ENCODE results near the gene SHISA9. TPM values are rescaled to one million over a fixed set of nuclear protein-coding genes. Genes with fewer than 3 reads are reported as not detected.

SHISA9 gene
- total and polyA plus RNA-seq, 2 donors, result 0.05 to 0.07 TPM

DNA sequence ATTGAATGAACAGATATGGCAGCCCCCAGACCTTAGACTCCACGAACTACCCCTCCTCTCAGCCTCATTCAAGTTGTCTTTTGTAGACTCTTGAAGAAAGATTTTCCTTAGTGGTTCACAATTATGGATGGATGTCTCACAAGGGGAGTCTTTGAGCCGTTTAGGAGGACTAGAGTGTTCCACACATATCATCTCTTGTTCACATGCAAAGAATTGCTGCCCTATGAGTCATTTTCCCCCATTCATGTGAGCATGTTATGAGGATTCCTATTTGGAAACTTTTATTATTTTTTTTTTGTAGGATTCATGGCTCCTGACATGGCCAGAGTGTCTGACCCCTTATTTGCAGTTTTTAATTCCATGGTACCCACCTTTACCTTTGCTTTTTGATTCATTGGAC lies 237.1 kb downstream of the SHISA9 start:
- Histone ChIP-seq H3K27me3 (ENCODE audit: control insufficient read depth in 2 of 2, insufficient read depth in 1 of 2, low read length in 1 of 2) (no peaks in the 10 kb centered on the region), H3K9me3 (ENCODE audit: control insufficient read depth in 2 of 2, insufficient read depth in 1 of 2, low read length in 1 of 2) (no peaks in the 10 kb centered on the region), H3K36me3 (ENCODE audit: control insufficient read depth in 2 of 2, insufficient read depth in 2 of 2, low read length in 1 of 2) (no peaks in the 10 kb centered on the region), H3K4me1 (ENCODE audit: control insufficient read depth in 2 of 2, insufficient read depth in 2 of 2, low read length in 2 of 2) (no peaks in the 10 kb centered on the region), H3K27ac (ENCODE audit: low read depth in 1 of 2, low read length in 1 of 2) (no peak overlapping the region), H3K4me3 (ENCODE audit: low read length in 2 of 2) (no peak overlapping the region)
- WGBS, result 53% methylated on average over 2 of the region's 2 CpGs
- no peak for DNase-seq (ENCODE audit: low read depth in 6 of 9, low spot score in 9 of 9)

DNA sequence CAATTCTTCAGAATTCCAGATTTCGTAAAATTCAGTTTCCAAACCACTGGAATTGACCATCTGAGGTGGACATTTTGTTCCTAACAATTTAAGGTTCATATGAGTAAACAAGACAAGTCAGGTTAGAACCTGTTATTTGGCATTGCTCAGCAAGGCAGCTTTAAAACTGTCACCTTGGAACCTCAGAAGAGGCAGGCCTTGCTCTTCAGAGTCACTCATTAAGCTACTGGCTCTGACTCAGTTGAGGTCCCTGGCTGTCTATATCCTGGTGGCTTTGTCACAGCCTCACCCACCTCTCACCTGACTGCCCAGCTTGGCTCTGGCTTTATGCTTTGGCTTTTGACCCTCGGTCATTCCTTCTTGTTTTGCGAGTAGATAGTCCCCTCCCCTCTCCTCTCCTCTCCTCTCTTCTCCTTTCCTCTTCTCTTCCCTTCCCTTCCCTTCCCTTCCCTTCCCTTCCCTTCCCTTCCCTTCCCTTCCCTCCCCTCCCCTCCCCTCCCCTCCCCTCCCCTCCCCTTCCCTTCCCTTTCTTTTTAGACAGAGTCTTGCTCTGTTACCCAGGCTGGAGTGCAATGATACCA lies 238.4 kb downstream of the SHISA9 start:
- H3K27me3 ChIP-seq (ENCODE audit: control insufficient read depth in 2 of 2, insufficient read depth in 1 of 2, low read length in 1 of 2), result no peaks in the 10 kb centered on the region
- no peak overlapping the region for H3K4me3 ChIP-seq (ENCODE audit: low read length in 2 of 2)
- H3K9me3 ChIP-seq (ENCODE audit: control insufficient read depth in 2 of 2, insufficient read depth in 1 of 2, low read length in 1 of 2), result no peaks in the 10 kb centered on the region
- H3K36me3 ChIP-seq (ENCODE audit: control insufficient read depth in 2 of 2, insufficient read depth in 2 of 2, low read length in 1 of 2), result no peaks in the 10 kb centered on the region
- 88% methylated on average over 3 of the region's 3 CpGs for WGBS
- H3K27ac ChIP-seq (ENCODE audit: low read depth in 1 of 2, low read length in 1 of 2), result no peak overlapping the region
- no peak for DNase-seq (ENCODE audit: low read depth in 6 of 9, low spot score in 9 of 9)
- no peaks in the 10 kb centered on the region for H3K4me1 ChIP-seq (ENCODE audit: control insufficient read depth in 2 of 2, insufficient read depth in 2 of 2, low read length in 2 of 2)

DNA sequence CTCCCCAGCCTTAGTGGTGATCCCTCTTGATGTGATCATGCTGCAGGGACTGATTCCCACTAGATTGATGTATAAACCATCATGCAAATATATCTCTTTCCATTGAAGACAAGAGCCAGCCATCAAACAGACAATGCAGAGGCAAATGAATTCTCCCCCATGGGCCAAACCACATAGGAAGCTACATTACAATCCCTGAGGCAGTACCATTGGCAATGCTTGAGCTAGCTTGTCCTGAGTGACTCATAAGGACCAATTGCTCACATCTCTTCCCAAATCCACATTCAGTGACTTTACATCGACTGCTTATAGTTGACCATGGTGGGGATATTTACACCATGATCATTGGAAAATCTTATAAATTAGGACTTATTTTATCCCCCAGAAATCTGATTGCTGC lies 242.2 kb downstream of the SHISA9 start:
- WGBS, result 94% methylated on average over 1 of the region's 1 CpG
- no peak overlapping the region for H3K27ac ChIP-seq (ENCODE audit: low read depth in 1 of 2, low read length in 1 of 2)
- no peaks in the 10 kb centered on the region for H3K36me3 ChIP-seq (ENCODE audit: control insufficient read depth in 2 of 2, insufficient read depth in 2 of 2, low read length in 1 of 2)
- no peaks in the 10 kb centered on the region for H3K9me3 ChIP-seq (ENCODE audit: control insufficient read depth in 2 of 2, insufficient read depth in 1 of 2, low read length in 1 of 2)
- no peaks in the 10 kb centered on the region for H3K27me3 ChIP-seq (ENCODE audit: control insufficient read depth in 2 of 2, insufficient read depth in 1 of 2, low read length in 1 of 2)
- no peak overlapping the region for H3K4me3 ChIP-seq (ENCODE audit: low read length in 2 of 2)
- no peaks in the 10 kb centered on the region for H3K4me1 ChIP-seq (ENCODE audit: control insufficient read depth in 2 of 2, insufficient read depth in 2 of 2, low read length in 2 of 2)
- DNase-seq (ENCODE audit: low read depth in 6 of 9, low spot score in 9 of 9), result no peak

DNA sequence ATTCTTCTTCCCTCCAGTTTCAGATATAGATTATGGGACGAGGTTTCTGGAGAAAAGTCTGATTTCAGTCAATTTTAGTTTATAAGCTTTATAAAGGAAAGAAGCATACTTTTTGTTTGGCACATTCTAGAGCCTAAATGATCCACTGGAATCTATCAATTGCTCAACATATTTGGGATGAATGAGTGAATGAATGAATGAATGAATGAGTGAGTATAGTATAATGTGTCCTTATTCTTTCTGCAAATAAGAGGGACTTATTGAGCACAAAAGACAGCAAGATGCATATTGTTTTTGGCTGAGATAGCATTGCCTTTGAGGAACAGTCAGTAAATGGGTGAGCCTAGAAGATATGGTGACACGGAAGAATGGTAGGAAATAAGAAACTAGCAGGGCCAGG lies 245.4 kb downstream of the SHISA9 start:
- Histone ChIP-seq H3K4me3 (ENCODE audit: low read length in 2 of 2) (no peak overlapping the region), H3K4me1 (ENCODE audit: control insufficient read depth in 2 of 2, insufficient read depth in 2 of 2, low read length in 2 of 2) (no peaks in the 10 kb centered on the region), H3K27ac (ENCODE audit: low read depth in 1 of 2, low read length in 1 of 2) (no peak overlapping the region), H3K27me3 (ENCODE audit: control insufficient read depth in 2 of 2, insufficient read depth in 1 of 2, low read length in 1 of 2) (no peaks in the 10 kb centered on the region), H3K36me3 (ENCODE audit: control insufficient read depth in 2 of 2, insufficient read depth in 2 of 2, low read length in 1 of 2) (no peaks in the 10 kb centered on the region), H3K9me3 (ENCODE audit: control insufficient read depth in 2 of 2, insufficient read depth in 1 of 2, low read length in 1 of 2) (no peaks in the 10 kb centered on the region)
- WGBS, result 59% methylated on average over 2 of the region's 2 CpGs
- no peak for DNase-seq (ENCODE audit: low read depth in 6 of 9, low spot score in 9 of 9)

DNA sequence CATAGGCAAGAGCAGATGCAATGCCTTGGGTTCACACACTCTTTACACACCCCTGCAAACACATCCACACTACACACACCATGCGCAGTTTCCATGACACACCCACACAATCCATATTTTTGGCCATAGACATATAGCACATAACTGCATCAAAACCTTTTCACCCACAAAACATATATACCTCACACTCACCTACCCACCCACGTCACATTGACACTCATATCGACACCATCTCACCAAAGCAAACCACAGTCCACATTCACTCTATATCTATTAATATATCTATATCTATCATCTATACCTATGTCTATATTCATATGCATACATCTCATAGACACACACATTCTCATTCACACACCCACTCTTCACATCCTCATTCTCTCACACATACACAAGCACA lies 246.9 kb downstream of the SHISA9 start:
- no peaks in the 10 kb centered on the region for H3K36me3 ChIP-seq (ENCODE audit: control insufficient read depth in 2 of 2, insufficient read depth in 2 of 2, low read length in 1 of 2)
- H3K4me3 ChIP-seq (ENCODE audit: low read length in 2 of 2), result no peak overlapping the region
- no peaks in the 10 kb centered on the region for H3K27me3 ChIP-seq (ENCODE audit: control insufficient read depth in 2 of 2, insufficient read depth in 1 of 2, low read length in 1 of 2)
- H3K9me3 ChIP-seq (ENCODE audit: control insufficient read depth in 2 of 2, insufficient read depth in 1 of 2, low read length in 1 of 2), result no peaks in the 10 kb centered on the region
- WGBS, result 97% methylated on average over 3 of the region's 3 CpGs
- DNase-seq (ENCODE audit: low read depth in 6 of 9, low spot score in 9 of 9), result no peak
- H3K27ac ChIP-seq (ENCODE audit: low read depth in 1 of 2, low read length in 1 of 2), result no peak overlapping the region
- H3K4me1 ChIP-seq (ENCODE audit: control insufficient read depth in 2 of 2, insufficient read depth in 2 of 2, low read length in 2 of 2), result no peaks in the 10 kb centered on the region

DNA sequence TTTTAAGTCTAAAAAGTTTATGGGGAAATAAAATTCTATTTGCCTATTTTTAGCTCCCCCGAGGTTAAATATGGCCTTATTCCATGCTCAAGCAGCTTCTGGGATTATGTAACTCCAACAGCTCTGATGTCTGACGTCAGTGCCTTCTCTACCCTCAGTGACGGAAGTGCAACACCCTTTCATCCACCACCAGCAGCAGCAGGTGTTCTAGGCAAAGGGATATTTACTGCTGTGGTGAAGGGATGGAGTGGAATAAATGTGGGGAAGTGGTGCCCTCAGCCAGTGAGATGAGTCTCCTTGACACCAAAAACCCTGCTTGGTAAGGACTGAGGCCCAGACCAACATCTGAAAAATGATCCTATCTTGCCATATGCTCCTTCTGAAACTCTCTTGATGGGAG lies 247.4 kb downstream of the SHISA9 start:
- Histone ChIP-seq H3K27ac (ENCODE audit: low read depth in 1 of 2, low read length in 1 of 2) (no peak overlapping the region), H3K4me3 (ENCODE audit: low read length in 2 of 2) (no peak overlapping the region), H3K36me3 (ENCODE audit: control insufficient read depth in 2 of 2, insufficient read depth in 2 of 2, low read length in 1 of 2) (no peaks in the 10 kb centered on the region), H3K4me1 (ENCODE audit: control insufficient read depth in 2 of 2, insufficient read depth in 2 of 2, low read length in 2 of 2) (no peaks in the 10 kb centered on the region), H3K9me3 (ENCODE audit: control insufficient read depth in 2 of 2, insufficient read depth in 1 of 2, low read length in 1 of 2) (no peaks in the 10 kb centered on the region), H3K27me3 (ENCODE audit: control insufficient read depth in 2 of 2, insufficient read depth in 1 of 2, low read length in 1 of 2) (no peaks in the 10 kb centered on the region)
- 89% methylated on average over 3 of the region's 3 CpGs for WGBS
- no peak for DNase-seq (ENCODE audit: low read depth in 6 of 9, low spot score in 9 of 9)

DNA sequence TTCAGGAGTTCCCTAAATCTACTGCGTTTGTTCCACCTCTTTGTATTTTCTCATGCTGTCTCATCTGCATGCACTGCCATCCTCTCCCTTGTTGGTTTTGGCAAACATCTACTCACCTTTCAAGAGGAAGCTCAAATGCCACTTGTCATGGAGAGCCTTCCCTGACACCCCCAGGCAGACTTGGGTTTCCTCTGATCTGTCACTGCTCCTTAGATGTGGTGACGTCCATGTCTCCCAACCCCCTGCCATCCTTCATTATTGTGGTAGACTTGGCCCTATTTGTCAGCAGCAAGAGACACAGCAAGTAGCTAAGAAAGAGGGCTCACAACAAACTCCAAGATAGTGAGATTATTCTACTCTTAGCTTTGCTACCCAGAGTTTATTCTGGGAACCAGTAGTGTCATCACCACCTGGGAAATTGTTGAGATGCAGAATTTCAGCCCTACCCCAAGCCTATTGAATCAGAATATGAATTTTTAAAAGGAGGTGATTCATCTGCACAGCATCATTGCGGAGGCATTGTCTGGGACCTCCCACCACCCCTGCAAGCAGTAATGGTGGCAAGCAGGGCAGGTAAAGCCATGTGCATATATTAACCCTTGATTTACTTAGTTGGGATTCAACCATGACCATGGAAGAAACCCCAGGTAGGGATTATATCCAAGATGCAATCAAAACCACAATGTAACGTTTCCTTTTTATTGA lies 248.9 kb downstream of the SHISA9 start:
- 61% methylated on average over 4 of the region's 4 CpGs for WGBS
- Histone ChIP-seq H3K36me3 (ENCODE audit: control insufficient read depth in 2 of 2, insufficient read depth in 2 of 2, low read length in 1 of 2) (no peaks in the 10 kb centered on the region), H3K27me3 (ENCODE audit: control insufficient read depth in 2 of 2, insufficient read depth in 1 of 2, low read length in 1 of 2) (no peaks in the 10 kb centered on the region), H3K27ac (ENCODE audit: low read depth in 1 of 2, low read length in 1 of 2) (no peak overlapping the region), H3K9me3 (ENCODE audit: control insufficient read depth in 2 of 2, insufficient read depth in 1 of 2, low read length in 1 of 2) (no peaks in the 10 kb centered on the region), H3K4me3 (ENCODE audit: low read length in 2 of 2) (no peak overlapping the region), H3K4me1 (ENCODE audit: control insufficient read depth in 2 of 2, insufficient read depth in 2 of 2, low read length in 2 of 2) (no peaks in the 10 kb centered on the region)
- DNase-seq (ENCODE audit: low read depth in 6 of 9, low spot score in 9 of 9), result no peak

DNA sequence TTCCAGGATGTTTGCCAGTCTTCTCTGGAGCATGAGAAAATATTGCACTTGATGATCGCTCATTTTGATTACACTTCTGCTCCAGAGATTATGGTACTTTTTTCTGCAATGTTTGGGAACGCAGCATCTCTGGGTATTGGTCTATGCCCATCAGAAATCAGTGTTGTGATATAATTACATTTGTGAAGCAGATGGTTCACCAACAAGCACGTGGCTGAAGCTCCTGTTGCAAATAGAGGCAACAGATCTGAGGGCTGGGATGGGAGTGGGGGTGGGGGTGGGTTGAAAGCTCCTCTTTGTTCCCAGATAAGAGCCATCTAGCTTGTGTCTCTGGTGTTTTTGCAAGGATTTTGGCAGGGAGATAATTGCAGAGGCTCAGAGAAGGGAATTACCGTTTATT lies 252.3 kb downstream of the SHISA9 start:
- H3K27me3 ChIP-seq (ENCODE audit: control insufficient read depth in 2 of 2, insufficient read depth in 1 of 2, low read length in 1 of 2), result no peaks in the 10 kb centered on the region
- DNase-seq (ENCODE audit: low read depth in 6 of 9, low spot score in 9 of 9), result no peak
- WGBS, result 71% methylated on average over 4 of the region's 4 CpGs

DNA sequence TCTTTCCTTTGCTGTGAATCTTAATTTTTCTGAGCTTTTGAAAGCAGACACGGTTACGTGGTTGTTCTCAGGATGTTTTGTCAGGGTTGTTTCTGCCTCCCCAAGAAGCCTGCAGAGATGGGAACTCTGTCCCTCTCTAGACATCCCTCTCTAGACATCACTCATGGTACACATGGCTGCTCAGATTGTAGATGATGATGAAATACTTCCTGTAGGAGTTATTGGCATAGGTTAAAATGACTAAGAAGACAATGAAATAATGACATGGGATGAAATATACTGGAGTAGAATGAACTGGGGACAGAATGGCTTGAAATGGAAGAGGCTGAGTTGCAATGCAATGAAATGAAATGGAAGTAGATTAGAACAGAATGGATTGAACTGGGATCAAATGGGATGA lies 253.4 kb downstream of the SHISA9 start:
- Histone ChIP-seq H3K4me3 (ENCODE audit: low read length in 2 of 2) (no peak overlapping the region), H3K27ac (ENCODE audit: low read depth in 1 of 2, low read length in 1 of 2) (no peak overlapping the region), H3K9me3 (ENCODE audit: control insufficient read depth in 2 of 2, insufficient read depth in 1 of 2, low read length in 1 of 2) (no peaks in the 10 kb centered on the region), H3K4me1 (ENCODE audit: control insufficient read depth in 2 of 2, insufficient read depth in 2 of 2, low read length in 2 of 2) (no peaks in the 10 kb centered on the region), H3K36me3 (ENCODE audit: control insufficient read depth in 2 of 2, insufficient read depth in 2 of 2, low read length in 1 of 2) (no peaks in the 10 kb centered on the region), H3K27me3 (ENCODE audit: control insufficient read depth in 2 of 2, insufficient read depth in 1 of 2, low read length in 1 of 2) (no peaks in the 10 kb centered on the region)
- WGBS, result 91% methylated on average over 2 of the region's 2 CpGs
- DNase-seq (ENCODE audit: low read depth in 6 of 9, low spot score in 9 of 9), result no peak

More for the DNA sequence above, 252.3 kb downstream of the SHISA9 start:
- H3K27ac ChIP-seq (ENCODE audit: low read depth in 1 of 2, low read length in 1 of 2), result no peak overlapping the region
- no peaks in the 10 kb centered on the region for H3K4me1 ChIP-seq (ENCODE audit: control insufficient read depth in 2 of 2, insufficient read depth in 2 of 2, low read length in 2 of 2)
- no peak overlapping the region for H3K4me3 ChIP-seq (ENCODE audit: low read length in 2 of 2)
- H3K36me3 ChIP-seq (ENCODE audit: control insufficient read depth in 2 of 2, insufficient read depth in 2 of 2, low read length in 1 of 2), result no peaks in the 10 kb centered on the region
- H3K9me3 ChIP-seq (ENCODE audit: control insufficient read depth in 2 of 2, insufficient read depth in 1 of 2, low read length in 1 of 2), result no peaks in the 10 kb centered on the region

Measured in thymus (tissue), 11 donors.